Measurements from ENCODE around the gene NKX6-2. TPM values are rescaled to one million over a fixed set of nuclear protein-coding genes. Genes with fewer than 3 reads are reported as not detected.

The NKX6-2 gene
- total and polyA plus RNA-seq, 10 of the 15 experiments (the other 5 are each of a cell fraction or from before 2014, with no cell fraction given), result 0.45 to 1.8 TPM; not detected in 8

- TF ChIP-seq CTCF (IDR thresholded peaks at IDR 0.05 in 2 of 3, conservative IDR thresholded peaks at IDR 0.05 in 1 of 3; ENCODE audit: control insufficient read depth in 2 of 3, extremely low read depth in 1 of 3, insufficient read depth in 1 of 3, low read depth in 3 of 3, low read length in 3 of 3), result no peak
- no peak for TF ChIP-seq USF2 (IDR thresholded peaks at IDR 0.05; ENCODE audit: borderline replicate concordance, low read depth, low read length)
- no peak for TF ChIP-seq HDGF (IDR thresholded peaks at IDR 0.05)
- no peak for TF ChIP-seq ZBTB33 (IDR thresholded peaks at IDR 0.05)
Measured at GRCh38 chr10:132788831-132789219, 2.9 kb upstream of the NKX6-2 start (continued).

GRCh38 chr10:132788180-132788830 lies 2.4 kb upstream of the NKX6-2 start:
- 8% methylated on average over 32 of the region's 79 CpGs for WGBS (ENCODE audit: insufficient coverage, insufficient replicate concordance, low lambda C conversion rate, missing lambda C conversion rate)
- no peak overlapping the region for H3K4me3 ChIP-seq
- no peak overlapping the region for H2AFZ ChIP-seq (ENCODE audit: control insufficient read depth, low read depth, low read length)
- intact Hi-C loops (cut with micrococcal nuclease; ENCODE audit: unreplicated experiment) (no loop called here), in situ Hi-C loops (cut with MboI) (no loop called here)
- ATAC-seq (no peak), FAIRE-seq (no peak), DNase-seq (ENCODE audit: low read depth, low spot score) (no peak)
- RAD21 ChIA-PET (ENCODE audit: unreplicated experiment), result no interaction called here
- H3K36me3 ChIP-seq (ENCODE audit: control insufficient read depth in 2 of 2, insufficient read depth in 2 of 2, low read length in 1 of 2), result no peaks in the 10 kb centered on the region
- no TSS peak for BruUV-seq (replicated peaks)
- H3K9me3 ChIP-seq (replicated peaks; ENCODE audit: control insufficient read depth, insufficient read depth, low read length), result no peaks in the 10 kb centered on the region; the same call in 2 of the 3 replicates
- no peaks in the 10 kb centered on the region for H3K79me2 ChIP-seq (ENCODE audit: control insufficient read depth, insufficient read depth, low read length)
- no peak overlapping the region for H3K27ac ChIP-seq (ENCODE audit: control insufficient read depth, insufficient read depth)
- no peak overlapping the region for H3K4me2 ChIP-seq (ENCODE audit: control insufficient read depth, insufficient read depth)
- no peak overlapping the region for H3K9ac ChIP-seq (ENCODE audit: control insufficient read depth, insufficient read depth, low read length)
- TF ChIP-seq BRCA1 (IDR thresholded peaks at IDR 0.05; ENCODE audit: low read depth, low read length) (no peak), CTCF (IDR thresholded peaks at IDR 0.05 in 2 of 3, conservative IDR thresholded peaks at IDR 0.05 in 1 of 3; ENCODE audit: control insufficient read depth in 2 of 3, extremely low read depth in 1 of 3, insufficient read depth in 1 of 3, low read depth in 3 of 3, low read length in 3 of 3) (peak in 1 of 3 experiments; percentile 5; a peak in 1 of 6 replicates)
- SMC1A ChIA-PET (ENCODE audit: uncharacterized antibody, unreplicated experiment), result no interaction called here
- CTCF ChIA-PET, result no interaction called here
- H3K4me1 ChIP-seq (ENCODE audit: control insufficient read depth, insufficient read depth, low read length), result no peaks in the 10 kb centered on the region
- H3K27me3 ChIP-seq (replicated peaks in 1 of 2; ENCODE audit: control insufficient read depth in 2 of 2, insufficient read depth in 2 of 2, low read length in 1 of 2), result no peaks in the 10 kb centered on the region
- POLR2A ChIA-PET, result no interaction called here
- H4K20me1 ChIP-seq (ENCODE audit: control insufficient read depth, insufficient read depth), result no peaks in the 10 kb centered on the region

All from GM12878 (cell line).